SK-N-SH (cell line): ENCODE data around the gene PRR20G. TPM values are rescaled to one million over a fixed set of nuclear protein-coding genes. Genes with fewer than 3 reads are reported as not detected.

Experiments used
- CTCF ChIA-PET: fragments of 300-600, 350-600 bp; formaldehyde crosslinking; extraction: SDS; loops from one replicate; lab custom pipeline; 2021; lab: Yijun Ruan, JAX
- POLR2A ChIA-PET: fragments of 350-600 bp; sonication (Branson Sonifier 250); formaldehyde crosslinking; extraction: SDS; loops from one replicate; lab custom pipeline; 2020; ENCODE audit warnings: antibody characterized with exemption, inconsistent platforms; lab: Yijun Ruan, JAX
- DNase-seq: peaks from one replicate; pipeline ENCODE4 v3.0.0; 2012
- H2AFZ ChIP-seq: fragments of 200-600 bp; sonication (generic); 2 replicates; pipeline ENCODE4 v1.8.1; 2016; ENCODE audit warnings: antibody characterized with exemption, mild to moderate bottlenecking, low read depth
- H3F3A ChIP-seq: fragments of 200-600 bp; sonication (generic); replicated peaks from 2 replicates; pipeline ENCODE3; 2016; ENCODE audit warnings: antibody characterized with exemption, mild to moderate bottlenecking; ENCODE audit not compliant: insufficient read depth
- H3K27ac ChIP-seq, 2 experiments: fragments of 200-500 bp in 1 of 2; fragments of 200-600 bp in 1 of 2; sonication (Bioruptor generic) in 1 of 2; sonication (generic), shearing (Covaris generic) in 1 of 2; 2 replicates each; pipeline versions ENCODE4 v1.5.1 to v1.6.1; 2014 to 2016; ENCODE audit warnings: low read depth in 2 of 2, inconsistent platforms in 1 of 2, low read length in 1 of 2, mild to moderate bottlenecking in 1 of 2, mixed read lengths in 1 of 2
- H3K27me3 ChIP-seq: fragments of 200-600 bp; sonication (generic), shearing (Covaris generic); 2 replicates; pipeline ENCODE4 v1.6.1; 2016; ENCODE audit warnings: mixed run types; ENCODE audit not compliant: insufficient read depth
- H3K36me3 ChIP-seq, 2 experiments: fragments of 200-500 bp in 1 of 2; fragments of 200-600 bp in 1 of 2; sonication (Bioruptor generic) in 1 of 2; sonication (generic) in 1 of 2; replicated peaks in 1 of 2; 2 replicates each; pipeline versions ENCODE3 to v1.5.1; 2014 to 2016; ENCODE audit warnings: low read length in 1 of 2, mild to moderate bottlenecking in 1 of 2; ENCODE audit not compliant: insufficient read depth in 2 of 2, control insufficient read depth in 1 of 2
- H3K4me1 ChIP-seq, 2 experiments: fragments of 200-500 bp in 1 of 2; fragments of 200-600 bp in 1 of 2; sonication (Bioruptor generic) in 1 of 2; sonication (generic), shearing (Covaris generic) in 1 of 2; 2 replicates each; pipeline versions ENCODE4 v1.5.1 to v1.6.1; 2014 to 2016; ENCODE audit warnings: low read depth in 1 of 2, low read length in 1 of 2, mixed run types in 1 of 2; ENCODE audit not compliant: insufficient read depth in 2 of 2, control insufficient read depth in 1 of 2
- H3K4me2 ChIP-seq: fragments of 200-600 bp; sonication (generic), shearing (Covaris generic); 2 replicates; pipeline ENCODE4 v1.6.1; 2017; ENCODE audit warnings: mixed run types
- H3K4me3 ChIP-seq, 2 experiments: fragments of 200-500 bp in 1 of 2; fragments of 200-600 bp in 1 of 2; sonication (Bioruptor generic) in 1 of 2; sonication (generic), shearing (Covaris generic) in 1 of 2; 2 replicates each; pipeline versions ENCODE4 v1.5.1 to v1.8.1; 2014 to 2016; ENCODE audit warnings: low read depth in 2 of 2, inconsistent platforms in 1 of 2, low read length in 1 of 2, mild to moderate bottlenecking in 1 of 2, mixed read lengths in 1 of 2, moderate library complexity in 1 of 2
- H3K79me2 ChIP-seq: fragments of 200-600 bp; sonication (generic); 2 replicates; pipeline ENCODE4 v1.8.1; 2017; ENCODE audit warnings: mild to moderate bottlenecking; ENCODE audit not compliant: insufficient read depth
- H3K9ac ChIP-seq: fragments of 200-600 bp; sonication (generic); 2 replicates; pipeline ENCODE4 v1.6.1; 2017; ENCODE audit warnings: mixed run types
- H3K9me2 ChIP-seq: fragments of 200-600 bp; sonication (generic); 2 replicates; pipeline ENCODE4 v1.6.1; 2017; ENCODE audit warnings: mixed run types
- H3K9me3 ChIP-seq: fragments of 200-600 bp; sonication (generic); 2 replicates; pipeline ENCODE4 v1.6.1; 2017; ENCODE audit warnings: mixed run types, mild to moderate bottlenecking, moderate library complexity
- H4K20me1 ChIP-seq: fragments of 200-600 bp; sonication (generic); 2 replicates; pipeline ENCODE4 v1.6.1; 2017; ENCODE audit warnings: mild to moderate bottlenecking, mixed run types; ENCODE audit not compliant: insufficient read depth
- CHD2 ChIP-seq: fragments of 150-350 bp; IDR thresholded peaks from 2 replicates; pipeline ENCODE4 v1.6.1; 2018; ENCODE audit warnings: low read length; ENCODE audit not compliant: partially characterized antibody
- EZH2phosphoT487 ChIP-seq: fragments of 200-600 bp; sonication (generic); IDR thresholded peaks from 2 replicates; pipeline ENCODE4 v1.6.1; 2017; ENCODE audit warnings: low read depth, mixed run types, mild to moderate bottlenecking, antibody characterized with exemption, moderate library complexity, borderline replicate concordance
- FOXM1 ChIP-seq: IDR thresholded peaks from 2 replicates; pipeline ENCODE4 v1.4.0; 2012; ENCODE audit warnings: low read depth, mild to moderate bottlenecking
- GATA2 ChIP-seq: sonication (generic); formaldehyde crosslinking; IDR thresholded peaks from 2 replicates; pipeline ENCODE4 v1.5.0; 2020; ENCODE audit warnings: mild to moderate bottlenecking, missing genetic modification reagents
- JUND ChIP-seq: IDR thresholded peaks from 2 replicates; pipeline ENCODE4 v1.4.0; 2012
- MEF2A ChIP-seq: IDR thresholded peaks from 2 replicates; pipeline ENCODE4 v1.4.0; 2012; ENCODE audit warnings: low read depth, borderline replicate concordance
- MXI1 ChIP-seq: IDR thresholded peaks from 2 replicates; pipeline ENCODE4 v1.6.1; 2012; ENCODE audit warnings: mild to moderate bottlenecking, low read depth, low read length, improper control_type of control experiment
- NFIC ChIP-seq: IDR thresholded peaks from 2 replicates; pipeline ENCODE4 v1.4.0; 2012; ENCODE audit warnings: borderline replicate concordance
- NRF1 ChIP-seq: IDR thresholded peaks from 2 replicates; pipeline ENCODE4 v1.6.1; 2012; ENCODE audit warnings: low read depth, mild to moderate bottlenecking, low read length
- POLR2AphosphoS5 ChIP-seq: IDR thresholded peaks from 2 replicates; pipeline ENCODE4 v1.6.1; 2012; ENCODE audit warnings: low read depth, low read length
- RAD21 ChIP-seq: IDR thresholded peaks from 2 replicates; pipeline ENCODE4 v1.6.1; 2012; ENCODE audit warnings: mild to moderate bottlenecking, low read length
- RCOR1 ChIP-seq: fragments of 150-350 bp; IDR thresholded peaks from 2 replicates; pipeline ENCODE4 v1.6.1; 2017; ENCODE audit warnings: antibody characterized with exemption, low read length
- RFX5 ChIP-seq: IDR thresholded peaks from 2 replicates; pipeline ENCODE4 v1.6.1; 2012; ENCODE audit warnings: mild to moderate bottlenecking, improper control_type of control experiment, low read length
- RXRA ChIP-seq: IDR thresholded peaks from 2 replicates; pipeline ENCODE4 v1.4.0; 2012; ENCODE audit warnings: low read depth, mild to moderate bottlenecking, borderline replicate concordance
- SMC3 ChIP-seq: IDR thresholded peaks from 2 replicates; pipeline ENCODE4 v1.6.1; 2012; ENCODE audit warnings: low read depth, low read length, improper control_type of control experiment
- TCF12 ChIP-seq: IDR thresholded peaks from 2 replicates; pipeline ENCODE4 v1.4.0; 2012
- TEAD4 ChIP-seq: IDR thresholded peaks from 2 replicates; pipeline ENCODE4 v1.4.0; 2012; ENCODE audit warnings: mild to moderate bottlenecking, borderline replicate concordance; ENCODE audit not compliant: insufficient read depth
- WGBS: methylation state at CpG from one replicate; pipeline ENCODE4 v1.1.6; 2017; ENCODE audit warnings: low lambda C conversion rate; 5-methylcytosine and 5-hydroxymethylcytosine counted together
- polyA plus RNA-seq, 3 experiments: library from polyadenylated mRNA; depleted of rRNA; stranded (reverse); fragments of >200 nt; gene quantifications; 2 replicates each; pipeline ENCODE4 v1.2.3, GENCODE V29; 2012
- TF ChIP-seq, protein P1 (sequence below): fragments of 200-600 bp; sonication (generic); IDR thresholded peaks from 2 replicates; pipeline ENCODE4 v1.6.1; 2017; ENCODE audit warnings: antibody characterized with exemption, mild to moderate bottlenecking, moderate library complexity
- TF ChIP-seq, protein P2 (sequence below): fragments of 150-350 bp; IDR thresholded peaks from 2 replicates; pipeline ENCODE4 v1.6.1; 2017; ENCODE audit warnings: antibody characterized with exemption, low read length, low read depth, borderline replicate concordance
- TF ChIP-seq, protein P3 (sequence below): IDR thresholded peaks from 2 replicates; pipeline ENCODE4; 2012

Gene PRR20G
- polyA plus RNA-seq, 1 of the 3 experiments (the other 2 are of a cell fraction): not detected

DNA sequence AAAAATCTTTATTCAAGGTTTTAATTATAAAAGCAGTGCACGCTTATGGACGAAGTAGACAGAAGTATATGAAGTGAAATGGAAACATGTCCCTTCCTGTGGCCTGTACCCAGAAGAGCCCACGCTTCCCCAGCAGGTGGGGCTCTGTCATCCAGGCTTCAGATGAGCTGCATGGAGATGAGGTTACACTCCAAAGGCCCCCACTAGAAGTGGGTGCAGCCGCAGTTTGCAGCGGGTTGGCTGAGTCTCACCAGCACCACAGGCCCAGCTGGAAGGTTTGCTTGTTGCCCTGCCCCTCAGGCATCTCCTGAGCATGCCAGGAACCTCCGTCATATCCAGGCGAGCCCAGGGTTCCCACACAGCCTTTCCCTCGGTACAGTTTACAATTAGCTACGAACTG, 33.1 kb downstream of the PRR20G start:
- Histone ChIP-seq H4K20me1 (no peaks in the 10 kb centered on the region), H3K9me3 (peaks cover 5% of the 10 kb centered on the region), H3K4me2 (no peak overlapping the region), H3K36me3 (no peaks in the 10 kb centered on the region), H3K27ac (no peak overlapping the region), H2AFZ (no peak overlapping the region), H3F3A (no peaks in the 10 kb centered on the region), H3K79me2 (no peaks in the 10 kb centered on the region), H3K27me3 (no peaks in the 10 kb centered on the region), H3K4me3 (no peak overlapping the region), H3K9me2 (no peaks in the 10 kb centered on the region), H3K9ac (no peak overlapping the region), H3K4me1 (peaks cover 0 to 6% of the 10 kb centered on the region in 2 experiments; a peak in 1 of 4 replicates)
- ChIA-PET POLR2A (no interaction called here), CTCF (interaction anchor here (0.6 to 1.8 kb wide), 12 partner anchors 10 to 293 kb away, joined by 3 to 9 read pairs (median 3); no protein-coding TSS in a partner anchor)
- peak; percentile 60 for DNase-seq
- no peak for TF ChIP-seq CHD2
- TF ChIP-seq EZH2phosphoT487: no peak
- no peak for TF ChIP-seq POLR2AphosphoS5
- no peak for TF ChIP-seq NRF1
- no peak for TF ChIP-seq RFX5
- no peak for TF ChIP-seq MXI1
- peak; percentile 45; the same call in 1 of the 2 replicates for TF ChIP-seq SMC3
- TF ChIP-seq FOXM1: no peak
- no peak for TF ChIP-seq NFIC
- TF ChIP-seq, protein P1, sequence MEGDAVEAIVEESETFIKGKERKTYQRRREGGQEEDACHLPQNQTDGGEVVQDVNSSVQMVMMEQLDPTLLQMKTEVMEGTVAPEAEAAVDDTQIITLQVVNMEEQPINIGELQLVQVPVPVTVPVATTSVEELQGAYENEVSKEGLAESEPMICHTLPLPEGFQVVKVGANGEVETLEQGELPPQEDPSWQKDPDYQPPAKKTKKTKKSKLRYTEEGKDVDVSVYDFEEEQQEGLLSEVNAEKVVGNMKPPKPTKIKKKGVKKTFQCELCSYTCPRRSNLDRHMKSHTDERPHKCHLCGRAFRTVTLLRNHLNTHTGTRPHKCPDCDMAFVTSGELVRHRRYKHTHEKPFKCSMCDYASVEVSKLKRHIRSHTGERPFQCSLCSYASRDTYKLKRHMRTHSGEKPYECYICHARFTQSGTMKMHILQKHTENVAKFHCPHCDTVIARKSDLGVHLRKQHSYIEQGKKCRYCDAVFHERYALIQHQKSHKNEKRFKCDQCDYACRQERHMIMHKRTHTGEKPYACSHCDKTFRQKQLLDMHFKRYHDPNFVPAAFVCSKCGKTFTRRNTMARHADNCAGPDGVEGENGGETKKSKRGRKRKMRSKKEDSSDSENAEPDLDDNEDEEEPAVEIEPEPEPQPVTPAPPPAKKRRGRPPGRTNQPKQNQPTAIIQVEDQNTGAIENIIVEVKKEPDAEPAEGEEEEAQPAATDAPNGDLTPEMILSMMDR: peak; percentile 41; the same call in 1 of the 2 replicates
- no peak for TF ChIP-seq JUND
- TF ChIP-seq RAD21: peak; percentile 60
- TF ChIP-seq, protein P2, sequence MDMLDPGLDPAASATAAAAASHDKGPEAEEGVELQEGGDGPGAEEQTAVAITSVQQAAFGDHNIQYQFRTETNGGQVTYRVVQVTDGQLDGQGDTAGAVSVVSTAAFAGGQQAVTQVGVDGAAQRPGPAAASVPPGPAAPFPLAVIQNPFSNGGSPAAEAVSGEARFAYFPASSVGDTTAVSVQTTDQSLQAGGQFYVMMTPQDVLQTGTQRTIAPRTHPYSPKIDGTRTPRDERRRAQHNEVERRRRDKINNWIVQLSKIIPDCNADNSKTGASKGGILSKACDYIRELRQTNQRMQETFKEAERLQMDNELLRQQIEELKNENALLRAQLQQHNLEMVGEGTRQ: no peak
- no peak for TF ChIP-seq TCF12
- TF ChIP-seq RCOR1: no peak
- TF ChIP-seq TEAD4: no peak
- no peak for TF ChIP-seq RXRA
- TF ChIP-seq, protein P3, sequence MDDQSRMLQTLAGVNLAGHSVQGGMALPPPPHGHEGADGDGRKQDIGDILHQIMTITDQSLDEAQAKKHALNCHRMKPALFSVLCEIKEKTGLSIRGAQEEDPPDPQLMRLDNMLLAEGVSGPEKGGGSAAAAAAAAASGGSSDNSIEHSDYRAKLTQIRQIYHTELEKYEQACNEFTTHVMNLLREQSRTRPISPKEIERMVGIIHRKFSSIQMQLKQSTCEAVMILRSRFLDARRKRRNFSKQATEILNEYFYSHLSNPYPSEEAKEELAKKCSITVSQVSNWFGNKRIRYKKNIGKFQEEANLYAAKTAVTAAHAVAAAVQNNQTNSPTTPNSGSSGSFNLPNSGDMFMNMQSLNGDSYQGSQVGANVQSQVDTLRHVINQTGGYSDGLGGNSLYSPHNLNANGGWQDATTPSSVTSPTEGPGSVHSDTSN: no peak
- TF ChIP-seq GATA2 (CRISPR knock-in tag): no peak
- TF ChIP-seq MEF2A: no peak
- WGBS: 75% methylated on average over 6 of the region's 9 CpGs
